ENCODE measurements around the gene SLC25A47. TPM values are rescaled to one million over a fixed set of nuclear protein-coding genes. Genes with fewer than 3 reads are reported as not detected.
"Not testable (repeated sequence)": the region's sequence is repeated elsewhere in the genome, so short reads cannot be mapped to it uniquely, and the experiment has no call there.

Gene SLC25A47
- total RNA-seq, 1 experiment from 2014 or later: not detected

DNA sequence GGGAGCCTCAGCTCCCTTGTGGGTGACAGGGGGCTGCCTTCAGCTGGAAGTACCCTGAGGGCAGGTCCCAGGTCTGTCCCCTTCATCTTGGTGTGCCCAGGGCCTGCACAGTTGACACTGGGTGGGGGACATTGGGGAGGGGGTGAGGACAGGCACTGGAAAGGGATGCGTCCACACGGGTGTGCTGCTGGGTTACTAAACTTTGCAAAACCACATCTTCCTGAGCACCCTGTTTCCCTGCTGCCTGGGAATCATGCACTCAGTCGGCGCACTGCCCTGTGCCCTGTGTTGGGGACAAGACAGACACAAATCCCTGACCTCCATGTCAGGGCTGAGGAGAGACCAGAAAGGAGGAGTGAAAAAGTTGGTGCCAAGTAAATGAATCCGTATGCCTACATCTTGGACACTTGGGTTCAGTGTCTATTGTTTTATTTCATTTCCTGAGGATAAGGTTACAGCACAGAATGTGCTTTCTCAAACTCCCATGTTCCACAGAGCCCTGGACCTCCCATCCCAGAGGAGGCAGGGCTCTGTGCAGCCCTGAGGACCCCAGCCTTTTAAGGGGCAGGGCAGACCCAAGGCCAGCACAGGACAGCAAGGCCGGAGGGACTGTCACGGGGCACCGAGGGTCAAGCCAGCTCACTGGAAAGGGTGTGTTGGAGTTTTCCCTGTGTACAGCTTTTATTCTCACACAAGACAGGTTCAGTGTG, 14.0 kb upstream of the SLC25A47 start:
- TF ChIP-seq, protein P1, sequence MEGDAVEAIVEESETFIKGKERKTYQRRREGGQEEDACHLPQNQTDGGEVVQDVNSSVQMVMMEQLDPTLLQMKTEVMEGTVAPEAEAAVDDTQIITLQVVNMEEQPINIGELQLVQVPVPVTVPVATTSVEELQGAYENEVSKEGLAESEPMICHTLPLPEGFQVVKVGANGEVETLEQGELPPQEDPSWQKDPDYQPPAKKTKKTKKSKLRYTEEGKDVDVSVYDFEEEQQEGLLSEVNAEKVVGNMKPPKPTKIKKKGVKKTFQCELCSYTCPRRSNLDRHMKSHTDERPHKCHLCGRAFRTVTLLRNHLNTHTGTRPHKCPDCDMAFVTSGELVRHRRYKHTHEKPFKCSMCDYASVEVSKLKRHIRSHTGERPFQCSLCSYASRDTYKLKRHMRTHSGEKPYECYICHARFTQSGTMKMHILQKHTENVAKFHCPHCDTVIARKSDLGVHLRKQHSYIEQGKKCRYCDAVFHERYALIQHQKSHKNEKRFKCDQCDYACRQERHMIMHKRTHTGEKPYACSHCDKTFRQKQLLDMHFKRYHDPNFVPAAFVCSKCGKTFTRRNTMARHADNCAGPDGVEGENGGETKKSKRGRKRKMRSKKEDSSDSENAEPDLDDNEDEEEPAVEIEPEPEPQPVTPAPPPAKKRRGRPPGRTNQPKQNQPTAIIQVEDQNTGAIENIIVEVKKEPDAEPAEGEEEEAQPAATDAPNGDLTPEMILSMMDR (IDR thresholded peaks at IDR 0.05; ENCODE audit: unreplicated experiment): no peak
- Mint-ChIP-seq H3K27ac (ENCODE audit: low read depth, unreplicated experiment) (no peak overlapping the region), H3K4me1 (ENCODE audit: insufficient read depth, unreplicated experiment) (peaks cover 23% of the 10 kb centered on the region), H3K36me3 (ENCODE audit: insufficient read depth, unreplicated experiment) (no peaks in the 10 kb centered on the region), H3K4me3 (ENCODE audit: unreplicated experiment) (no peak overlapping the region), H3K9me3 (ENCODE audit: unreplicated experiment) (no peaks in the 10 kb centered on the region), H3K27me3 (ENCODE audit: insufficient read depth, unreplicated experiment) (no peaks in the 10 kb centered on the region)
- CTCF ChIA-PET: interaction anchor here (0.6 to 1.3 kb wide), 3 partner anchors 8 to 11 kb away, joined by 3 to 4 read pairs (median 3); no protein-coding TSS in a partner anchor
- no peak for DNase-seq (ENCODE audit: unreplicated experiment)
- intact Hi-C loops (cut with micrococcal nuclease): no loop called here
- BruUV-seq (replicated peaks): no TSS peak
- POLR2A ChIA-PET: interaction anchor here (0.6 to 1.2 kb wide), 4 partner anchors 14 to 318 kb away, joined by 3 to 5 read pairs (median 4); a partner anchor contains a TSS

DNA sequence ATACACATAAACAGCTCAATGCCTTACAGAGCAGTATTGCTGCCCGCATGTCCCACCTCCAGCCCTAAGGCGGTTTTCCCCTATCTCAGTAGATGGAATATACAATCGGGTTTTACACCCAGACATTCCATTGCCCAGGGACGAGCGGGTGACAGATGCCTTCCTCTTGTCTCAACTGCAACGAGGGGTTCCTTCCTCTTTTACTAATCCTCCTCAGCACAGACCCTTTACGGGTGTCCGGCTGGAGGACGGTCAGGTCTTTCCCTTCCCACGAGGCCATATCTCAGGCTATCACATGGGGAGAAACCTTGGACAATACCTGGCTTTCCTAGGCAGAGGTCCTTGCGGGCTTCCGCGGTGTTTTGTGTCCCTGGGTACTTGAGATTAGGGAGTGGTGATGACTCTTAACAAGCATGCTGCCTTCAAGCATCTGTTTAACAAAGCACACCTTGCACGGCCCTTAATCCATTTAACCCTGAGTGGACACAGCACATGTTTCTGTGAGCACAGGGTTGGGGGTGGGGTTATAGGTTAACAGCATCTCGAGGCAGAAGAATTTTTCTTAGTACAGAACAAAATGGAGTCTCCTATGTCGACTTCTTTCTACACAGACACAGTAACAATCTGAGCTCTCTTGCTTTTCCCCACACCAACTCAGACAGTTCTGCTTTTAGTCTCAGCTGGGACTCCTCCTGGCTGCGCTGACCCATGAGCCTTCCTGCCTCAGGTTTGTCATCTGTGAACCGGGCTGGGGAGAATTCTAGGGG, 10.8 kb upstream of the SLC25A47 start:
- H3K27ac Mint-ChIP-seq (ENCODE audit: low read depth, unreplicated experiment); BruUV-seq (replicated peaks); H3K4me3 Mint-ChIP-seq (ENCODE audit: unreplicated experiment); intact Hi-C loops (cut with micrococcal nuclease); H3K36me3 Mint-ChIP-seq (ENCODE audit: insufficient read depth, unreplicated experiment); H3K27me3 Mint-ChIP-seq (ENCODE audit: insufficient read depth, unreplicated experiment); POLR2A ChIA-PET; H3K9me3 Mint-ChIP-seq (ENCODE audit: unreplicated experiment); DNase-seq (ENCODE audit: unreplicated experiment): not testable (repeated sequence)
- CTCF ChIA-PET: interaction anchor here (0.5 to 1.6 kb wide), 2 partner anchors 65 to 78 kb away, joined by 3 to 8 read pairs; no protein-coding TSS in a partner anchor
- H3K4me1 Mint-ChIP-seq (ENCODE audit: insufficient read depth, unreplicated experiment): peaks cover 17% of the 10 kb centered on the region

DNA sequence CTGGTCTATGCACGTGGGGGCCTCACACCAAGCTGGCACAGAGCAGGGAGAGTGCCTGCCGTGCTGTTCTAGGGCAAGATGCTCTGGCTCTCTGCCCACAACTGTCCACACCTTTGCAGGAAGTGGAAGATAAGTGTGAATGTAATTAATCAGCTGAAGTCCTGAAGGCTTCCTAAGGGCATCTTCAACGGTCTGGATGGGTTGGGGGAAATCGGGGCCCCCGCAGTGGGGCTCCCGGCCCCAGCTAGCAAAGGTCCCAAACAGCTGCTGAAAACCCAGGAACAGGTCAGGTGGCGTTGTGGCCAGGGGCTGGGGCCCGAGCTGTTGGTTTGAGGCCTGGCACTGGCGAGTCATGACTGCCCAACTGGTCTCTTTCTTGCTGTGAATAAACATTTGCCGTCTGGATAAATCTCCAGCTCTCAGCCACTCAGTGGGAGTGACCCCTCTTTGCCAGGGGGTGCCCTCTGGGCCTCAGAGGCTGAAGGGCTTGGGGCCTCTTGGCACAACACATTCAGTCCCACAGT, 10.2 kb upstream of the SLC25A47 start:
- no TSS peak for BruUV-seq (replicated peaks)
- Mint-ChIP-seq H3K27me3 (ENCODE audit: insufficient read depth, unreplicated experiment) (no peaks in the 10 kb centered on the region), H3K36me3 (ENCODE audit: insufficient read depth, unreplicated experiment) (no peaks in the 10 kb centered on the region), H3K9me3 (ENCODE audit: unreplicated experiment) (no peaks in the 10 kb centered on the region), H3K4me3 (ENCODE audit: unreplicated experiment) (no peak overlapping the region), H3K27ac (ENCODE audit: low read depth, unreplicated experiment) (no peak overlapping the region), H3K4me1 (ENCODE audit: insufficient read depth, unreplicated experiment) (peaks cover 11% of the 10 kb centered on the region)
- TF ChIP-seq, protein P1 (IDR thresholded peaks at IDR 0.05; ENCODE audit: unreplicated experiment): no peak
- ChIA-PET CTCF (interaction anchor here (0.5 to 2.1 kb wide), 3 partner anchors 10 to 77 kb away, joined by 3 to 8 read pairs (median 8); no protein-coding TSS in a partner anchor), POLR2A (no interaction called here)
- DNase-seq (ENCODE audit: unreplicated experiment): no peak
- intact Hi-C loops (cut with micrococcal nuclease): no loop called here

DNA sequence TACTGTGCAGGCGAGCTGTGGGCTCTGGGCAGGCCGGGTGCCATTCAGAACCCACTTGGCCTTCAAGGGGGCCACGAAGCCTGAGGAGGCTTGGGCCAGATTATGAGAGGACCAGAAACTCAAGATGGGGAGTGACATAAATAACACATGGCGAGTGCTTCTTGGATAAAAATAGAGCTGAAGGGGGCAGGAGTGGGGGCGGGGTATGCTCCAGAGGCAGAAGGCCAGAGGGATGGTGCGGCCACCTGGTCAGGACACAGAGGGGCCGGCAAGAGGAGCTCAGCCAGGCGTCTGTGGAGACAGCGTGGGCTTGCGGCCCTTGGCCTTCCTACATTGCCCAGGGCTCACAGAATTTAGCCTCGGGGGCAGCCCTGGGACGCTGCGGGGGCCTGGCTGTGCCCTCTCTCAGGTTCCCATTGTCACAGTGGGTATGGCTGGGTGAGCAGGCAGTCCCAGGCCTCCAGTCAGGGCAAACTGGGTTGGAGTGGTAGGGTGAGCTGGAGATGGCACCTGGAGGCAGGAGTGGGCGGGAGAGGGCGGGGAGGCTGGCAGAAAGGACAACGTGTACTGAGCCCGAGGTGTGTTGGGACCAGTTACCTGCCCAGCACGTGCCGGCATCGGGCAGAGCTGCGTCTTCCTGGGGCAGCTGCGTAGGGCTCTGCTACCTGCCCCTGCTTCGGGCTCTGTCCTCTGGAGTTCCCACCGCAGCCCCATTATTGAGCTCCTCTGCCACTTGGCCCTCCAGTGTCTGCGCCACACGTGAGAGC, 9.5 kb upstream of the SLC25A47 start:
- CTCF ChIA-PET: interaction anchor here (0.5 to 2.1 kb wide), 5 partner anchors 10 to 64 kb away, joined by 3 to 8 read pairs (median 4); no protein-coding TSS in a partner anchor
- intact Hi-C loops (cut with micrococcal nuclease): no loop called here
- BruUV-seq (replicated peaks): no TSS peak

More for the DNA sequence above, 9.5 kb upstream of the SLC25A47 start:
- H3K27me3 Mint-ChIP-seq (ENCODE audit: insufficient read depth, unreplicated experiment): no peaks in the 10 kb centered on the region
- POLR2A ChIA-PET: interaction anchor here (1.0 kb wide), 1 partner anchor 9 kb away, joined by 5 read pairs; no protein-coding TSS in a partner anchor
- no peak for DNase-seq (ENCODE audit: unreplicated experiment)
- no peaks in the 10 kb centered on the region for H3K36me3 Mint-ChIP-seq (ENCODE audit: insufficient read depth, unreplicated experiment)
- no peak overlapping the region for H3K4me3 Mint-ChIP-seq (ENCODE audit: unreplicated experiment)
- no peak overlapping the region for H3K27ac Mint-ChIP-seq (ENCODE audit: low read depth, unreplicated experiment)
- H3K4me1 Mint-ChIP-seq (ENCODE audit: insufficient read depth, unreplicated experiment): peaks cover 10% of the 10 kb centered on the region
- no peaks in the 10 kb centered on the region for H3K9me3 Mint-ChIP-seq (ENCODE audit: unreplicated experiment)
- TF ChIP-seq, protein P1 (IDR thresholded peaks at IDR 0.05; ENCODE audit: unreplicated experiment): no peak

Data from MCF 10A (cell line).